Frontal cortex (tissue), 4 donors: ENCODE measurements around the gene TSPEAR. TPM values are rescaled to one million over a fixed set of nuclear protein-coding genes. Genes with fewer than 3 reads are reported as not detected.

Experiments
- DNase-seq, 2 donors: peaks; one replicate each; pipeline ENCODE4 v3.0.0; 2012; ENCODE audit warnings: low spot score in 2 of 2
- FAIRE-seq: peaks from 2 replicates; lab custom pipeline; 2012; peaks lifted over from hg19 to GRCh38; lab: Jason Lieb, UNC
- total RNA-seq: library from RNA; depleted of rRNA; stranded (reverse); fragments of >200 nt; gene quantifications from one replicate; pipeline ENCODE4 v1.2.3, GENCODE V29; 2014
- donor health status: control.
- donor health status: control.
- donor health status: control.

TSPEAR gene
- not detected for total RNA-seq

DNA sequence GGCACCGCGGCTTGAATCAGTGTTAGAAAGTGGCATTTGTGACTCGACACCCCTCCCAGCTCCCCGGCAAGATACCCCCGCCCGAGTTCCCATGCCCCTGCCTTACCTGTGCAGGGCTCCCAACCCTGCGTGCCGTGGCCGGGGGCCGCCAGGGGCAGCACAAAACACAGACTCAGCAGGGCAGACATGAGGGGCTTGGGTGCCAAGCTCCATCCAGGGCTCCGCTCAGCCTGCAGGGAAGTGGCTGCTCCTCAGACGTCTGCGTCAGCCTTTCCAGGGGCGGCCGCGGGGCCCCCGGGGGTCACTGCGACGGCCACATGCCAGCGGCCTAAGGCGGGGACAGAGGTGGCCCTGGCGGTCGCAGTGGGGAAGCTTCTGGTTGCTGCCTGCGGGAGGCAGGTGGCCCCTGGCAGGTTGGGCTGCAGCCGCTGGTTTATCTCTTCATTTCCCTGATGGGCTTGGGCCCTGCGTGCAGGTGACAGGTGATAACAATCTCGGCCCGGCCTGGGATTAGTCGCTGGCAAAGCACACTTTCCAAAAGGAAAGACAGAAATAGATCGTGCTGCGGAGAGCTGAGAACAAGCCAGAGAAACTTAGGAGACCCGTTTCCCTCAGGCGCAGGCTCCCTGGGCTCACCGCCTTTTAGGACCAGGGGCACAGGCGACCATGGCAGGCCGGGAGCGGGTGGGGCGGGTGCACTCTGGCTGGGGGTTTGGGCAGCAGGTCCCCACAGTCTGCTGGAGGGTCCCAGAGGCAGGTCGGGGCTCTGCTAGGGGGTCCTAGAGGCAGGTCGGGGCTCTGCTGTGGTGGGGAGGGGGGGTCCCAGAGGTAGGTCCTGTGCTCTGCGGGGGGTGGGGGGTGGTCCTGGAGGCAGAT is at the start of gene TSPEAR:
Gene TSPEAR, minus strand, starts transcription at position 246 of the 876 bp plus-strand sequence. Its CDS starts 58 bp downstream, at position 188.
- FAIRE-seq, result no peak

DNA sequence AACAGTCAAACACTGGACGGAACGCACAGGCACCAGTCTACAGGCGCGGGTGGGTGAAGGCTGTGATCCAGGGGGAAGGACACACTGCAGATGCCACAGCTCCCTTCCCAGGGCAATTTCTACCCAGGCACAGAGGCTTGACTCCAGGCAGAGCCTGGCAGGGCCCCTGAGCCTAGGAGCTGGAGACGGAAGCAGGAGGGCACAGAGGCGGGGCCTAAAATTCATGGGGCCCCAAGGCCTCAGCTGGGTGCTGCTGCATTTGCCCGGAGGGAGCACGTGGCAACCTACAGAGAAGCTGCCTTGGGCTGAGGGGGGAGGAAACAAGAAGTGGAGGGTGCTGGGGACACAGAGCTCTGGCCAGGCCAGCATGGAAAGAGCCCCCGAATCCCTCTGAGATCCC is 49.0 kb upstream of the TSPEAR start:
- FAIRE-seq, result no peak
- no peak for DNase-seq

More for the DNA sequence above, at the start of gene TSPEAR:
- no peak for DNase-seq

DNA sequence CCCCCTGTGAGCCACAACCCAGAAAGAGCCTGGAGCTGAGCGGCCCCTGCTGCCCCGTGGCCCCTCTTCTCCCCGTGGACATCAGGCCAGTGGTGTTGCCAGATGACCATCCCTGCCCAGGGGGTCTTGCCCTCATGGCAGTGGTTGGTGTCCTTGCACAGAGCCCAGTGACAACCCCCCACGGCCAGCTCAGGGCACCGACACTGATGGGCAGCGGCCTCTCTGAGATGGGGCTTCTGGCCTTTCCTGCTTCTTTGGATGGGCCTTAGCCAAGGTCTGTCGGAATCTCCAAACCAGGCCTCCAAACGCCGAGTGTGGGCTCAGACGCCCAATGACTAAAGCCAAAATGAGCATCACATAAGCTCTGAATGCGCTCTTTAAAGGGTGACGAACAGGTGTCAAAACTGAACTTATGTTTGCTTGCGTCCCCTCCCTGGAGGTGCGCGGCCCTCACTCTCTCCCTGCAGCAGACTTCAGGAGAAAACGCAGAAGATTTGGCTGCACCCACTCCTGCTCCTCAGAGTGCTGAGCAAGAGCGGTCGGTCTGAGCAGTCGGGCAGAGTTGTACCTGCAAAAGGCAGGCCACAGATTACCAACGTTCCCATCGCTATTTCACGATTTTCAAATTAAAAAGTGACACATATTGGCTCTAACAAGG is 48.4 kb upstream of the TSPEAR start:
- FAIRE-seq (no peak), DNase-seq (no peak)

GRCh38 chr21:44758781-44759627 is 47.6 kb upstream of the TSPEAR start:
- DNase-seq, result no peak
- no peak for FAIRE-seq

DNA sequence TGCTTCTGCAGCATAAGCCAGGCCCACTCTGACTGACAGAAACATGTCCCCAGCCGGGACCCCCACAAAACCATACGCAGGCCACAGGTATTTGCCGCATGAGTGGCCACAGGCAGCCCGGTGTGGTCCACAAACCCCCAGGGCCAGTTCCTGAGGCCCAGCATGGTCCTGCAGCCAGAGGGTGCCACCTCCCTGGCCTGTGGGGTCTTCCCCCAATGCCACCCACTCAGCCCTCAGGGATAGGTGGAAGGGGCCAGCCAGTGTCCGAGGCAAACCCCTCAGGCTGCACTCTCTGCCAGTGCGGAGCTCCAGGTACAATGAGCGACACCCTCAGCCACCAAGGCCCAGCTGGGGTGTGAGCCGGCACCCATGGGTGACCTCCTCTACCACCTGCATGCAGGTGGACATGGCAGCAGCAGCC is 46.8 kb upstream of the TSPEAR start:
- no peak for FAIRE-seq
- DNase-seq, result no peak

- FAIRE-seq (no peak), DNase-seq (no peak)
Measured at GRCh38 chr21:44757731-44758130, 46.4 kb upstream of the TSPEAR start.

DNA sequence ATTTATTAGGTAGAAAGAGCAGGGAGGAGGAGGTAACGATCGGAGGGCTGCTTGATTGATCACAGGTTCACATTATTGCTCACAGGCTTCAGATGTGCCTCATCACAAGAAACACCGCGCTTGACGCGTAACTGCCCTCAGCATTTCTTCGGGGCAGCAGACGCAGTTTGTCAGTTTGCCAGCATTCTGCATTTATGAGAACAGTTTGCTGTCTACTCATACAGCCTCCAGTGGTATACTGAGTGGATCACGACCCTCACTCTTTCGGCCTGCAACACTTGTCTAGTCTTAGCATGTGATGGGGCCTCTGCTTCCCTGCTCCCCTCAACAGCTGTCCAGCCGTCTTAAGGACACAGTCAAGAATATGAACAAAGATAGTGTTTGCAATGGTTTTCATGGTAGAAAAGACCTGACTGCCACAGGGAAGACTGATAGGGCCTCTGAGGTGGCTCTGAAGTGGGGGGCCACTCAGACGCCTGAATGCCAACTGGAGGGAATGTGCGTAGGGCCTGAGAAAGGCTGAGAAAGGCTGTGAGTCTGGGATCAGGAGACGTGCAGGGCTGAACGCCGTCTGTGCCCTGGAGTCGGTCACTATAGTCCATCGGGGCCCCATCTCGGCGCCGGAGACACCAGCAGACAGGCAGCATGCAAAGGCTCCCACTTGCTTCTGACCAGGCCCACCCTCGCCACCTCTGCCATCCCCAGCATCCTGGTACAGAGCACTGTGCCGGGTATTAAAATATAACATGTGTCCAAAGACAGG is 45.2 kb upstream of the TSPEAR start:
- FAIRE-seq (no peak), DNase-seq (no peak)

- DNase-seq (no peak), FAIRE-seq (no peak)
Measured at GRCh38 chr21:44755227-44755626, 43.9 kb upstream of the TSPEAR start.

GRCh38 chr21:44753357-44753756 is 42.0 kb upstream of the TSPEAR start:
- FAIRE-seq (no peak), DNase-seq (no peak)

DNA sequence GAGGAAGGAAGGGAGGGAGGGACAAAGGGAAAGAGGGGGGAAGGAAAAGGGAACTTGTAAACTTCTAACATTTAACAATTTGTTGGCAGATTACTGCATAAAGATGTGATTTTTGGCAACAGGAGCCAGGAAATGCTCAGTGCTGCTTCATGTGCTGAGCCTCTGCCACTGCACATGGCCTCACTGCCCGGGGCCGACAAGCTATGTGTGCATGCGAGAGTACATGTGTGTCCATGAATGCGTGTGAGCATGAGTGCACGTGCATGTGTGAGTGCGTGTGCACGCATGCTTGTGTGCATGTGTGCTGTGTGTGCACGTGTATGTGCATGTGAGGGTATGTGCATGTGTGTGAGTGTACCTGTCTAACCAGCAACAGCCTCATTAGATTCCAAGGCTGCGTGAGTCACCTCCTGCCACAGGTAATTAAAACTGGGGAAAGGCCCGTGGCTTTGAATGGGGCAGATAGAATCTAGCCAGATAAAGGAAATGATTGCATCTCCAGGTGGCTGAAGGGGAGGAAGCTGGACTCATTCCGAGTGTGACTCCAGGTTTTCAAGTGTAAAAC is 41.4 kb upstream of the TSPEAR start:
- no peak for FAIRE-seq
- DNase-seq, result no peak

- DNase-seq (no peak), FAIRE-seq (no peak)
Measured at GRCh38 chr21:44751799-44752636, 40.6 kb upstream of the TSPEAR start.

- DNase-seq (no peak), FAIRE-seq (no peak)
Measured at GRCh38 chr21:44751186-44751798, 39.9 kb upstream of the TSPEAR start.

DNA sequence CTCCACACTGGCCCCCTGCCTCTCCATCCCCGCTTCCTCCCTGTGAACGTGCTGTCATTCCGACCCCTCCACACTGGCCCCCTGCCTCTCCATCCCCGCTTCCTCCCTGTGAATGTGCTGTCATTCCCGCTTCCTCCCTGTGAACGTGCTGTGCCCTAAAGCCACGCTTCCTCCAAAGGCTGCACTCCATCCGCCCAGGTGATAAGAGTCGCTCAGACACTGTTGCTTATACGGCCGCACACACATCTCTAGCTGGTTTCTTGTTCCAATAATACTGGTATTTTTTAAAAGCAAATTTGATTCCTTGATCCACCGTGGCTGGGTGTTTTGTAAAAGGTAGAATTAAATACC is 39.3 kb upstream of the TSPEAR start:
- DNase-seq, result no peak

GRCh38 chr21:44749759-44750674 is 38.6 kb upstream of the TSPEAR start:
- FAIRE-seq, result no peak
- DNase-seq, result no peak

More for the DNA sequence above, 39.3 kb upstream of the TSPEAR start:
- FAIRE-seq, result no peak

DNA sequence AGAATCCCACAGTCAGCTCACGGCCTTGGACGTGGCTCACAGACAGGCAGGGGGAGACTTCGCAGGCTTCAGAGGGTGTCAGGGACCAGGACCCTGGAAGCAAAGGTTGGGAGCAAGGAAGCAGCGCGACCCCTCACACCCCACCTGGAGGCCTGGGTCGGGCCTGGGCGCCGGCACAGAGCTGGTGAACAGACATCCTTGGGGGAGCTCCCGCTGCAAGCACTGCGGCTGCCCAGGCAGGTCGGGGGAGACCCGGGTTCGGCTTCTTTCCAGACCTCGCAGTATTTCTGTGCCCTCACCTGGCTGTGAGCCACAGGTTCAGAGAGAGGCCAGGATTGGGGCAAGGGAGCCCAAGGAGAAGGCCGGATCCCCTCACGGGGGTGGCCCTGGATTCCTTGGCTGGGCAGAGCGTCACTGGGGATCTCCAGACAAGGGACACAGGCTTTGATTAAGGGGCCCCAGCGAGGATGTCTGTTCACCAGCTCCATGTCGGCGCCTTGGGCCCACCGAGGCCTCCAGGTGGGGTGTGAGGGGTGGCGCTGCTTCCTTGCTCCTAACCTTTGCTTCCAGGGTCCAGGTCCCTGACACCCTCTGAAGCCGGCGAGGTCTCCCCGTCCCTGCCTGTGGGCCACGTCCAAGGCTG is 37.9 kb upstream of the TSPEAR start:
- DNase-seq (no peak), FAIRE-seq (no peak)

DNA sequence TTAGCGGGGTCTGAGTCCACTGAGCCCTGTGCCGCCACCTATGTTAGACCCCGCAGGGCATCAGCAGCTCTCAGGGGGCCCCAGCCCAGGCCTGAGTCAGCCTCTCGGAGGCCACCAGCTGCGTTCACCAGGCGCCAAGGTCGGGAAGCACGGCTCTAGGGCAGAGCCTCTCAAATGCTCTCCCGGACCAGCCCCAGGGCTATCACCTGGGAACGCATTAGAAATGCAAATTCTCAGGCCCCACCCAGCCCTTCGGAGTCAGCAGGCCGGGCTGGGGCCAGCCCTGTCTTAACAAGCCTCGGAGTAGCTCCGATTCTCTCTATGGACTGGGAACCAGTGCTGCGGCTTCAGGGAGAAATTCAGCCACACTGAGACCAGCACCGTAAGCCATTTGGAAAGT is 37.2 kb upstream of the TSPEAR start:
- no peak for FAIRE-seq
- no peak for DNase-seq
